ENCODE results near the gene NKX6-1. TPM values are rescaled to one million over a fixed set of nuclear protein-coding genes. Genes with fewer than 3 reads are reported as not detected.

The NKX6-1 gene
- total RNA-seq (ENCODE audit: low replicate concordance), result 0.08 TPM in 1 of 2 replicates, not detected in the other

GRCh38 chr4:84498935-84499623, at the start of gene NKX6-1:
Gene NKX6-1 (minus strand): TSS chr4:84499292. CDS start chr4:84498228, 1,064 bp downstream.

Other genes starting within 250 kb of the NKX6-1 start
- gene CDS1, start 83.8 kb upstream of the NKX6-1 start, total RNA-seq (ENCODE audit: low replicate concordance), result 0.15 TPM in 1 of 2 replicates, not detected in the other